Endothelial cell of umbilical vein (primary cell): ENCODE results near the gene HSPA1A. TPM values are rescaled to one million over a fixed set of nuclear protein-coding genes. Genes with fewer than 3 reads are reported as not detected.
A peak's percentile ranks its signal among the peaks of the same experiment; 100 is the strongest.
"Not testable (repeated sequence)": the region's sequence is repeated elsewhere in the genome, so short reads cannot be mapped to it uniquely, and the experiment has no call there.

Experiments used
- BruUV-seq: library from RNA; stranded (reverse); fragments of 400-500 nt; replicated peaks from 2 replicates; lab custom pipeline; 2021; lab: Mats Ljungman, UMichigan
- CTCF ChIA-PET: fragments of 300-600, 350-600 bp; sonication (Branson Sonifier 250); formaldehyde crosslinking; loops from one replicate; lab custom pipeline; 2021; ENCODE audit warnings: antibody characterized with exemption, inconsistent platforms; lab: Charles Lee
- POLR2A ChIA-PET: fragments of 300-600, 350-600 bp; sonication (Branson Sonifier 250); formaldehyde crosslinking; loops from one replicate; lab custom pipeline; 2021; ENCODE audit warnings: antibody characterized with exemption, inconsistent platforms; lab: Charles Lee
- DNase-seq: peaks from one replicate; pipeline ENCODE4 v3.0.0-alpha.2; 2011; ENCODE audit warnings: low read depth, low spot score
- FAIRE-seq: peaks from 2 replicates; lab custom pipeline; 2011; peaks lifted over from hg19 to GRCh38; lab: Jason Lieb, UNC
- H2AFZ ChIP-seq: 2 replicates; pipeline ENCODE4 v1.6.0; 2012; ENCODE audit warnings: low read depth, low read length, control low read depth, inconsistent platforms
- H3K27ac ChIP-seq: 2 replicates; pipeline ENCODE4 v1.5.1; 2011; ENCODE audit warnings: low read depth, mild to moderate bottlenecking, control low read depth, low read length, moderate library complexity; ENCODE audit not compliant: insufficient read depth
- H3K27me3 ChIP-seq, 2 experiments: 2 replicates each; pipeline versions ENCODE4 v1.6.0 to v1.6.1; 2011; ENCODE audit warnings: low read length in 2 of 2, mixed read lengths in 1 of 2; ENCODE audit not compliant: control insufficient read depth in 2 of 2, insufficient read depth in 2 of 2
- H3K36me3 ChIP-seq, 2 experiments: 2 replicates in 1 of 2; 3 replicates in 1 of 2; pipeline ENCODE4 v1.5.1; 2011; ENCODE audit warnings: low read length in 2 of 2, mild to moderate bottlenecking in 1 of 2, moderate library complexity in 1 of 2; ENCODE audit not compliant: control insufficient read depth in 2 of 2, insufficient read depth in 2 of 2; ENCODE audit errors: extremely low read depth in 1 of 2
- H3K4me1 ChIP-seq: 3 replicates; pipeline ENCODE4 v1.5.1; 2011; ENCODE audit warnings: mild to moderate bottlenecking, low read length; ENCODE audit not compliant: control insufficient read depth, insufficient read depth; ENCODE audit errors: extremely low read depth
- H3K4me2 ChIP-seq: 2 replicates; pipeline ENCODE4 v1.6.1; 2011; ENCODE audit warnings: low read length, control low read depth, mixed read lengths; ENCODE audit not compliant: insufficient read depth
- H3K4me3 ChIP-seq, 3 experiments: fragments of 200-600 bp in 1 of 3; sonication (generic), shearing (Covaris generic) in 1 of 3; replicated peaks in 1 of 3; 2 replicates each; pipeline ENCODE4 v1.5.1; 2011 to 2016; ENCODE audit warnings: control low read depth in 3 of 3, low read length in 3 of 3, mild to moderate bottlenecking in 2 of 3, inconsistent platforms in 1 of 3, low read depth in 1 of 3, moderate library complexity in 1 of 3; ENCODE audit not compliant: insufficient read depth in 1 of 3
- H3K79me2 ChIP-seq: 2 replicates; pipeline ENCODE4 v1.6.0; 2012; ENCODE audit warnings: low read length, inconsistent platforms; ENCODE audit not compliant: control insufficient read depth, insufficient read depth
- H3K9ac ChIP-seq: replicated peaks from 2 replicates; pipeline ENCODE3; 2011; ENCODE audit warnings: low read length, control low read depth; ENCODE audit not compliant: insufficient read depth; ENCODE audit errors: extremely low read depth
- H3K9me1 ChIP-seq: replicated peaks from 3 replicates; pipeline ENCODE4 v1.6.0; 2011; ENCODE audit warnings: mild to moderate bottlenecking, low read length; ENCODE audit not compliant: control insufficient read depth, insufficient read depth; ENCODE audit errors: extremely low read depth
- H3K9me3 ChIP-seq: replicated peaks from 2 replicates; pipeline ENCODE4 v1.5.1; 2012; ENCODE audit warnings: low read length, inconsistent platforms; ENCODE audit not compliant: control insufficient read depth, insufficient read depth
- H4K20me1 ChIP-seq: replicated peaks from 2 replicates; pipeline ENCODE3; 2011; ENCODE audit warnings: mild to moderate bottlenecking, low read length; ENCODE audit not compliant: control insufficient read depth, insufficient read depth; ENCODE audit errors: extremely low read depth
- CTCF ChIP-seq, 2 donors: IDR thresholded peaks; 1 replicate in 1 of 2; 2 replicates in 1 of 2; pipeline ENCODE4 v1.5.1; 2011; ENCODE audit warnings: low read length in 2 of 2, mild to moderate bottlenecking in 2 of 2, moderate library complexity in 2 of 2, control low read depth in 1 of 2, inconsistent platforms in 1 of 2, low read depth in 1 of 2; ENCODE audit not compliant: insufficient read depth in 1 of 2; ENCODE audit errors: extremely low read depth in 1 of 2
- POLR2A ChIP-seq: IDR thresholded peaks from 2 replicates; pipeline ENCODE4 v1.6.1; 2012; ENCODE audit warnings: low read depth, mild to moderate bottlenecking, control low read depth, low read length
- dilution Hi-C: fragments of 300-500 bp; cut with MboI; formaldehyde crosslinking; loops from one replicate; pipeline ENCODE4 v1.15.0; 2019; ENCODE audit warnings: low sequenced_read_pairs; ENCODE audit not compliant: extremely low pct_ligation_motif_present
- intact Hi-C: fragments of 100-400 bp; cut with micrococcal nuclease; formaldehyde crosslinking; loops from one replicate; pipeline ENCODE4 v1.10.0; 2022
- polyA plus RNA-seq, 4 experiments: library from polyadenylated mRNA; depleted of rRNA in 3 of 4; stranded (reverse) in 3 of 4; unstranded in 1 of 4; fragments of >200 nt; gene quantifications; 2 replicates each; pipeline versions ENCODE4 v1.2.1 to v1.2.3, GENCODE V29; 2011 to 2012; ENCODE audit warnings: missing spikeins in 1 of 4
- total RNA-seq: library from RNA; stranded (reverse); gene quantifications from 2 replicates; pipeline ENCODE4 v1.2.3, GENCODE V29; 2021

HSPA1A gene
- total and polyA plus RNA-seq, 2 donors (not counting 3 experiments of a cell fraction or from before 2014, with no cell fraction given) = 56.0 to 58.3 TPM

DNA sequence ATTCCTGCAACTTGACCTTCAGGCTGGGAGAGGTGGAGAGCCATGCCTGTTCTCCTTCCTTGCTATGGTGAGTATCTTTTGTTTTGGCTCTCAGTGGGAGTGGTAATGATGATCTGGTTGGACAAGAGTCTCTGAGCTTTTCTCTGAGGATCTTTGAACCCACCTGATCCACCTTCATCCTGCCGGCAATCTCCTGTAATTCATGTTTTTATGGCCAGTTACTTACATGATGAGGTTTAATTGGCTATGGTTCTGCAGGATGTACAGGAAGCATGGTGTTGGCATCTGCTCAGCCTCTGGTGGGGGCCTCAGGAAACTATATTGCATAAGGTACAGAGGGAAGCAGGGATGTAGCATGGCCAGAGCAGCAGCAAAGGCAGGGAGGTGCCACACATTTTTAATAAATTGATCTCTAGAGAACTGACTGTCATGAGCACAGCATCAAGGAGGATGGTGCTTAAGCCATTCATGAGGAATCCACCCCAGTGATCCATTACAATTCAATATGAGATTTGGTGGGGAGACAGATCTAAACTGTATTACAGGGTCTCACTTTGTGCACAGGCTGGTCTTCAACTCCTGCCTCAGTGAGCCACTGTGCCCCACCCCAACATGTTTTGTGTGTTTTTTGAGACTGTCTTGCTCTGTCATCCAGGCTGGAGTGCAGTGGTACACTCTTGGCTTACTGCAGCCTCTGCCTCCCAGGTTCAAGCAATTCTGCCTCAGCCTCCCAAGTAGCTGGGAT lies 22.2 kb downstream of the HSPA1A start:
- Histone ChIP-seq H3K79me2 (peaks cover 45% of the 10 kb centered on the region), H3K27ac (no peak overlapping the region), H3K9me3 (no peaks in the 10 kb centered on the region), H3K4me3 (peak overlapping the region; percentile 38 to 98 (median 81)), H3K9me1 (no peaks in the 10 kb centered on the region), H3K9ac (peak overlapping the region; percentile 99), H4K20me1 (peaks cover 8% of the 10 kb centered on the region), H3K4me1 (peaks cover 27% of the 10 kb centered on the region), H3K4me2 (peak overlapping the region; percentile 86), H2AFZ (no peak overlapping the region), H3K36me3 (peaks cover 21 to 27% of the 10 kb centered on the region in 2 experiments), H3K27me3 (no peaks in the 10 kb centered on the region)
- CTCF ChIA-PET = interaction anchor here (1.0 to 1.5 kb wide), 5 partner anchors 22 to 157 kb away, joined by 3 to 7 read pairs (median 3); no protein-coding TSS in a partner anchor
- no peak for TF ChIP-seq CTCF (IDR thresholded peaks at IDR 0.05; ENCODE audit: extremely low read depth in 1 of 2, insufficient read depth in 1 of 2, low read depth in 1 of 2, low read length in 2 of 2)
- TF ChIP-seq POLR2A = peak; percentile 10
- intact Hi-C loops (loop anchor here (10.0 kb wide), 1 partner anchor 117 kb away; the partner anchor contains the start of genes NELFE and SKIC2), dilution Hi-C loops (no loop called here)
- BruUV-seq = no TSS peak
- no peak for DNase-seq
- POLR2A ChIA-PET = interaction anchor here (1.6 kb wide), 1 partner anchor 10 kb away, joined by 6 read pairs; the partner anchor contains the start of gene HSPA1B
- FAIRE-seq = no peak

DNA sequence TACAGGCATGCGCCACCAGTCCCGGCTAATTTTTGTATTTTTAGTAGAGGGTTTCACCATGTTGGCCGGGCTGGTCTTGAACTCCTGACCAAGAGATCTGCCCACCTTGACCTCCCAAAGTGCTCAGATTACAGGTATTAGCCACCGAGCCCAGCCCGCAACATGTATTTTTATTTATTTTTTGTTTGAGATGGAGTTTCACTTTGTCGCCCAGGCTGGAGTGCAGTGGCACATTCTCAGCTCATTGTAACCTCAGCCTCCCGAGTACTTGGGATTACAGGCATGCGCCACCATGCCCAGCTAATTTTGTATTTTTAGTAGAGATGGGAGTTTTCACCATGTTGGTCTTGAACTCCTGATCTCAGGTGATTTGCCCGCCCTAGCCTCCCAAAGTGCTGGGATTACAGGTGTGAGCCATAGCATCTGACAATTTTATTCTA lies 22.8 kb downstream of the HSPA1A start:
- peak overlapping the region in 2 of 3 experiments; percentile 81 to 98 for H3K4me3 ChIP-seq
- H3K9ac ChIP-seq, H3K27ac ChIP-seq, dilution Hi-C loops, H3K9me3 ChIP-seq, H2AFZ ChIP-seq, DNase-seq, H3K27me3 ChIP-seq, BruUV-seq, H4K20me1 ChIP-seq, H3K9me1 ChIP-seq, FAIRE-seq: not testable (repeated sequence)
- POLR2A ChIA-PET = interaction anchor here (1.9 kb wide), 1 partner anchor 11 kb away, joined by 5 read pairs; the partner anchor contains the start of gene HSPA1B
- intact Hi-C loops = loop anchor here (10.0 kb wide), 1 partner anchor 117 kb away; the partner anchor contains the start of genes NELFE and SKIC2
- peaks cover 45% of the 10 kb centered on the region for H3K79me2 ChIP-seq
- H3K36me3 ChIP-seq = peaks cover 21 to 27% of the 10 kb centered on the region in 2 experiments
- CTCF ChIA-PET = interaction anchor here (1.1 to 1.2 kb wide), 2 partner anchors 31 to 158 kb away, joined by 3 read pairs; partner anchors contain the start of gene LSM2
- H3K4me1 ChIP-seq = peaks cover 27% of the 10 kb centered on the region
- peak overlapping the region; percentile 86 for H3K4me2 ChIP-seq
